ENCODE measurements around the gene BRSK2. TPM values are rescaled to one million over a fixed set of nuclear protein-coding genes. Genes with fewer than 3 reads are reported as not detected.

Gene BRSK2
- total and polyA plus RNA-seq, 9 of the 15 experiments (the other 6 are each of a cell fraction or from before 2014, with no cell fraction given), result 0.06 to 0.52 (median 0.18) TPM; not detected in 5

- TF ChIP-seq ZBTB11 (CRISPR knock-in tag; IDR thresholded peaks at IDR 0.05) (no peak), PCBP2 (IDR thresholded peaks at IDR 0.05; ENCODE audit: low read depth, low read length, poor library complexity, severe bottlenecking) (no peak), ELF2 (CRISPR knock-in tag; IDR thresholded peaks at IDR 0.05) (no peak), ATF2 (CRISPR knock-in tag; IDR thresholded peaks at IDR 0.05) (no peak), NUFIP1 (IDR thresholded peaks at IDR 0.05; ENCODE audit: partially characterized antibody) (no peak), ZC3H8 (IDR thresholded peaks at IDR 0.05) (no peak), RAD51 (IDR thresholded peaks at IDR 0.05; ENCODE audit: borderline replicate concordance, low read depth) (no peak), ZNF77 (CRISPR knock-in tag; IDR thresholded peaks at IDR 0.05) (no peak)
Observed at GRCh38 chr11:1425006-1425405, 35.3 kb downstream of the BRSK2 start (continued).

Measured in K562 (cell line).